Measurements from ENCODE around the gene ASXL3.

ASXL3 gene

GRCh38 chr18:33567705-33568104 lies 10.3 kb upstream of the ASXL3 start:
- Histone ChIP-seq H3K27ac (ENCODE audit: low read length) (no peak overlapping the region), H3K9ac (ENCODE audit: low read depth, low read length) (no peak overlapping the region), H3K36me3 (ENCODE audit: insufficient read depth, low read depth, low read length) (no peaks in the 10 kb centered on the region), H3K9me3 (ENCODE audit: insufficient read depth, low read depth, low read length) (peaks cover 20% of the 10 kb centered on the region), H3K4me1 (ENCODE audit: insufficient read depth, low read length) (no peaks in the 10 kb centered on the region), H3K4me3 (ENCODE audit: low read length) (no peak overlapping the region), H3K27me3 (ENCODE audit: insufficient read depth, low read length) (no peaks in the 10 kb centered on the region)

DNA sequence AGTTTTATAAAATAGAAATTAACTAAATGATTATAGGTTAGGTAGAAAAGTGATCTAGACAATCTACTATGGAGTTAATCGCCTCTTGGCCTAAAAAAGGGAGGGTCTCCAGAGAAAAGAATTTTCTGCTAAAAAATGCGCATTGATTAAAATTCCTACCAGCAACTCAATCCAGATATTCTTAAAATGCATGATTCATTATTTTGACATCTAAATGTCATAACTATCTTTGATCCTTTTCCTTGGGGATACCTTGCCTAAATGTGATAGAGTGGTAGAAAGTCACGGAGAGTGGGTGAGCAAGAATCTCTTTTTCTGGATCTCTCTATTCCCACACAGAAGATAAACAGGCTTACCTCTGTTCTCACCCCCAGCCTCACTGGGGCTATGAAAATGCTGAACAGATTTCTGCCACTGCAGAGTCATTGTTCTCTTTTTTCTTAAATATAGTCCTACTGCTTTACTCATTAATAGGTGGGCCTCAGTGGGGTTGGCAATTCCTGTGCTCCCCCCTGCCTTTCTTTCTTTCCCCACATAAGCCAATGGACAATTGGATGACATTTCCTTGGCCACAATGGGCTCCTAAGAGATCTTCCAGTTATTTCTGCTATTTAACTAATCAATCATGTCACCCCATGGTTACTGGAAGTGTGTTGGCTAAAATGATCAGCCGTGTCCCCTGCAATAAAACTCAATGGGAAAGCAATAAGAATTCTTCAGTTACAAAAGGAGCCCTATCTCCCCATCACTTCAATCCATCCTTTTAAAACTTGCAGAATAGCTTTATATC lies 5.8 kb upstream of the ASXL3 start:
- Histone ChIP-seq H3K36me3 (ENCODE audit: insufficient read depth, low read depth, low read length) (no peaks in the 10 kb centered on the region), H3K4me1 (ENCODE audit: insufficient read depth, low read length) (peaks cover 15% of the 10 kb centered on the region; the same call in 1 of the 2 replicates), H3K27ac (ENCODE audit: low read length) (no peak overlapping the region), H3K9ac (ENCODE audit: low read depth, low read length) (no peak overlapping the region), H3K9me3 (ENCODE audit: insufficient read depth, low read depth, low read length) (peaks cover 11% of the 10 kb centered on the region), H3K27me3 (ENCODE audit: insufficient read depth, low read length) (peaks cover 7% of the 10 kb centered on the region), H3K4me3 (ENCODE audit: low read length) (no peak overlapping the region)

DNA sequence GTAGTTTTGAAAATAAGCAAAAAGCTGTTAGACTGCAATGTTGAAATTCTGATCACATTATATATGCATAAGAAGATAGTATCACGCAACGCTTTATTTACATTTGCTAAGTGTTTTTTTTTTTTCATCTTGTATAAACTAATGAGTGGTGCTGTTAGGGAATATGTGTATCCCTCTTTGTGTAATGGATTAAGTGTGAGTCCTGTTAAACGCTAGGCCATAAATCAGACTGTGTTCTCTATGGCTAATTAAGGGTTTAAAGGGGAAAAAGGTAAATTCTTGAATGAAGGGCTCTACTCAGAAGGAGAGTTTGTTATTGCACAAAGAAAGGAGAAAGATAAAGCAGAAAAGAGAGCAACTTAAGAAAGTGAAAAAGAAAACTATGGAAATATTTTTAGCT lies 4.8 kb upstream of the ASXL3 start:
- Histone ChIP-seq H3K9me3 (ENCODE audit: insufficient read depth, low read depth, low read length) (peaks cover 5% of the 10 kb centered on the region; the same call in 1 of the 2 replicates), H3K9ac (ENCODE audit: low read depth, low read length) (no peak overlapping the region), H3K4me3 (ENCODE audit: low read length) (no peak overlapping the region), H3K27me3 (ENCODE audit: insufficient read depth, low read length) (peaks cover 16% of the 10 kb centered on the region), H3K4me1 (ENCODE audit: insufficient read depth, low read length) (peaks cover 15% of the 10 kb centered on the region; the same call in 1 of the 2 replicates), H3K36me3 (ENCODE audit: insufficient read depth, low read depth, low read length) (no peaks in the 10 kb centered on the region), H3K27ac (ENCODE audit: low read length) (no peak overlapping the region)

GRCh38 chr18:33575451-33575850 lies 2.6 kb upstream of the ASXL3 start:
- peaks cover 37% of the 10 kb centered on the region for H3K27me3 ChIP-seq (ENCODE audit: insufficient read depth, low read length)
- H3K4me3 ChIP-seq (ENCODE audit: low read length), result no peak overlapping the region
- H3K9me3 ChIP-seq (ENCODE audit: insufficient read depth, low read depth, low read length), result no peaks in the 10 kb centered on the region
- no peaks in the 10 kb centered on the region for H3K36me3 ChIP-seq (ENCODE audit: insufficient read depth, low read depth, low read length)
- H3K27ac ChIP-seq (ENCODE audit: low read length), result no peak overlapping the region
- peaks cover 19% of the 10 kb centered on the region; the same call in 1 of the 2 replicates for H3K4me1 ChIP-seq (ENCODE audit: insufficient read depth, low read length)
- H3K9ac ChIP-seq (ENCODE audit: low read depth, low read length), result no peak overlapping the region

DNA sequence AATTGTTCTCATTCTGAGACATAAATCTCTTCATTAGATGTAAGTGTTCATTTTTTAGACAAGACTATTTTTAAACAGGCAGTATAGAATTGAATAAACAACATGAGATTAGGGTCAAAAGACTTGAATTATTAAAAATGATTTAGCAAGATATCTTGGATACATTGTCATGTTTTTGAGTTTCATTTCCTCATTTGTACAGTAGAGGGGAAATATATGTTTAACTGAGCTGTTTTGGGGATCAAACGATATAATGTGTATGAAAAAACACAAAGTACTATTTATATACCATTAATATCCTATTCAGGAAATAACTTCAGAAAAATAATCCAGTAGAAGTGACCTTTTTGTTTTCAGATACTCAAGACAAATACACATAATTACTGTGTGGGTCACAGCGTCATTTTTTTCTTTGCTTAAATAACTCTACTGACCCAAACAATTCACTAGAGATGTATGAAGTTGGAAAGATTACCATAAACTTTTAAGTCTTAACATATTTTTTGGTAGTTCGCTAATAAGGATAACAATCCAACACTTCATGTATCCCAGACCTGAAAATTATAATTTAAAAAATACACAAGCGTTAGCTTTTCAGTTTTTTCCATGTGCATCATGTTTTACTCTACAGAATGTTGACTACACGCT lies 896 bp upstream of the ASXL3 start:
- H3K4me3 ChIP-seq (ENCODE audit: low read length), result peak overlapping the region; percentile 91
- H3K27me3 ChIP-seq (ENCODE audit: insufficient read depth, low read length), result peaks cover 48% of the 10 kb centered on the region
- H3K36me3 ChIP-seq (ENCODE audit: insufficient read depth, low read depth, low read length), result no peaks in the 10 kb centered on the region
- peak overlapping the region; percentile 51; the same call in 1 of the 2 replicates for H3K9ac ChIP-seq (ENCODE audit: low read depth, low read length)
- no peak overlapping the region for H3K27ac ChIP-seq (ENCODE audit: low read length)
- peaks cover 27% of the 10 kb centered on the region; the same call in 1 of the 2 replicates for H3K4me1 ChIP-seq (ENCODE audit: insufficient read depth, low read length)
- H3K9me3 ChIP-seq (ENCODE audit: insufficient read depth, low read depth, low read length), result no peaks in the 10 kb centered on the region

DNA sequence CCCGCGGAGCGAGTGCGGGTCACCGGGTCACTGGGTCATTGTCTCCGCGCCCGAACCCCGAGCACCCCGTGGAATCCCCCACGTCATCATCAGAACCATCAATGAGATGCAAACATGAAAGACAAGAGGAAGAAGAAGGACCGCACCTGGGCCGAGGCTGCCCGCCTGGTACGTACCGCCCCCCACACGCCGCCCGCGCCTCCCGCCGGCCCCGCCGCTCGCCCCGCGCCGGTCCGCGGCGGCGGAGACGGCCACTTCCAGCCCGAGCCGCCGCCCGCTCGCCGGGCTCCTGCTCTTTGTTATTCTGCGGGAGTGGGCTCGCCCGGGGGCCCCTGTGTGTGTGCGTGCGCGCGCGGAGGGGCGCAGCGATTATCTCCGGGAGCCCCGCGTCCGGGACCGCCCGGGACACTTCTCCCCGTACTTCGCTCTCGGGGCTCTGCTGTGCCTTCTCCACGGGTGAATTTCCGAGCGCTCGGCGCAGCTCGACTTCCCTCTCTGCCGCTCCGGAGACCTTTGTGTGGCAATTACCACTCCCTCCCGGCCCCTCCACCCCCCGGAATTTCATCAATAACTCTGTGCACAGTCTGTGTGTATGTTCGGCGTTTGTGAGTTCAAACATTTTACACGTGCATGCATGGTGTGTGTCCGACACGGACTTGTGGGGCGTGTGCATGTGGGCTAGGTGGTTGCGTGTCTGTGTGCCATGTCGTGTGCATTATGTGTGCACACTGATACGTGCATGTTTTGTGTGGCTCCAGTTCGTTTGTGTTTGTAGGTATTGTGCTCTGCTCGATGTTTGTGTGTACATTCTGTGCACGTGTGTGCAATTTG lies 714 bp downstream of the ASXL3 start:
- peaks cover 28% of the 10 kb centered on the region; the same call in 1 of the 2 replicates for H3K4me1 ChIP-seq (ENCODE audit: insufficient read depth, low read length)
- peak overlapping the region; percentile 72 for H3K4me3 ChIP-seq (ENCODE audit: low read length)
- H3K27me3 ChIP-seq (ENCODE audit: insufficient read depth, low read length), result peaks cover 48% of the 10 kb centered on the region
- no peaks in the 10 kb centered on the region for H3K9me3 ChIP-seq (ENCODE audit: insufficient read depth, low read depth, low read length)
- H3K36me3 ChIP-seq (ENCODE audit: insufficient read depth, low read depth, low read length), result no peaks in the 10 kb centered on the region
- no peak overlapping the region for H3K27ac ChIP-seq (ENCODE audit: low read length)
- peak overlapping the region; percentile 43; the same call in 1 of the 2 replicates for H3K9ac ChIP-seq (ENCODE audit: low read depth, low read length)

DNA sequence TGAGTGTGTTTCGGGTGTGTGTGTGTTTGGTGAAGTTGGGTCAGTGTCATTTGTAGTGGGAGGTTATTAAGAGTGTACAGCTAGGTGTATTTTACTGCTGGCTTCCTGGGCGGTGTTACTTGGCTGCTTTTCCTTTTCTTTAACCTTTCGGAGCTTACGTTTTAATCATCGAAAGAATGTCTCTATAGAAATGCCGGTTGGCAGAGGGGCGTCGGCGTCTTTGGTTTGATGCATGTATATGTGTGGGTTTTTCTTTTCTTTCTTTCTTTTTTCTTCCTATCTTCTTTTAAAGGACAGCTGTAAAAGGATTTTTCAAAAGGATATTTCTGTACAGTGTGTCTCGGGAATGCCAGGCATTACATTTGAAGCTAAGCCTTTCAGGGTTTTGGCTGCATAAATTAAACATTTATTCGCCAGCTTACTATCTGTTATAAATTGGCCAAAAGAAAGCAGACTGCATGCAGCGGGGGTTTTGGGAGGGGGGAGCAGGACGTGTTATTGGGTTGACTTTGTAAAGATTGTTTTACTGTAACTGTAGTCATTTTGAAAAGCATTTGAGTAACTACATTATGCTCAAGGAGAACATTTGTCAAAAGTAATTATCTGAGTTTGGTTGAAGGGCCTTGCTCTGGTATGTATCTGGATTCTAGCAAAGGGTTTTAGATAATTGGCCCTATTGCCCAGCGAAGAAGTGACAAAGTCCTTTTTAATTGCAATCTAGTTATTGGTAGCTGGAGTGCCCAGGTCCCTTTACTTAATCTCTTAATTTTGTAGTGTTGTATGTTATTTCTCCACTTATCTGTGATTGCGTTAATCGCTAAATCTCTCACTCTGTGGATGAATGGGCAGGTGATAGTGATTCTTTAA lies 1.6 kb downstream of the ASXL3 start:
- Histone ChIP-seq H3K27me3 (ENCODE audit: insufficient read depth, low read length) (peaks cover 48% of the 10 kb centered on the region), H3K4me3 (ENCODE audit: low read length) (peak overlapping the region; percentile 72), H3K9ac (ENCODE audit: low read depth, low read length) (peak overlapping the region; percentile 43; the same call in 1 of the 2 replicates)

GRCh38 chr18:33580546-33580945 lies 2.5 kb downstream of the ASXL3 start:
- Histone ChIP-seq H3K27me3 (ENCODE audit: insufficient read depth, low read length) (peaks cover 48% of the 10 kb centered on the region), H3K36me3 (ENCODE audit: insufficient read depth, low read depth, low read length) (no peaks in the 10 kb centered on the region), H3K9me3 (ENCODE audit: insufficient read depth, low read depth, low read length) (no peaks in the 10 kb centered on the region), H3K27ac (ENCODE audit: low read length) (no peak overlapping the region), H3K9ac (ENCODE audit: low read depth, low read length) (no peak overlapping the region), H3K4me1 (ENCODE audit: insufficient read depth, low read length) (peaks cover 31% of the 10 kb centered on the region; the same call in 1 of the 2 replicates), H3K4me3 (ENCODE audit: low read length) (peak overlapping the region; percentile 72; the same call in 1 of the 2 replicates)

More for the DNA sequence above, 1.6 kb downstream of the ASXL3 start:
- Histone ChIP-seq H3K9me3 (ENCODE audit: insufficient read depth, low read depth, low read length) (no peaks in the 10 kb centered on the region), H3K27ac (ENCODE audit: low read length) (no peak overlapping the region), H3K36me3 (ENCODE audit: insufficient read depth, low read depth, low read length) (no peaks in the 10 kb centered on the region), H3K4me1 (ENCODE audit: insufficient read depth, low read length) (peaks cover 28% of the 10 kb centered on the region; the same call in 1 of the 2 replicates)

- peaks cover 45% of the 10 kb centered on the region for H3K27me3 ChIP-seq (ENCODE audit: insufficient read depth, low read length)
- no peaks in the 10 kb centered on the region for H3K36me3 ChIP-seq (ENCODE audit: insufficient read depth, low read depth, low read length)
- no peak overlapping the region; the same call in 1 of the 2 replicates for H3K9ac ChIP-seq (ENCODE audit: low read depth, low read length)
- H3K27ac ChIP-seq (ENCODE audit: low read length), result no peak overlapping the region
- H3K9me3 ChIP-seq (ENCODE audit: insufficient read depth, low read depth, low read length), result no peaks in the 10 kb centered on the region
- peak overlapping the region; percentile 36 for H3K4me3 ChIP-seq (ENCODE audit: low read length)
- H3K4me1 ChIP-seq (ENCODE audit: insufficient read depth, low read length), result peaks cover 23% of the 10 kb centered on the region; the same call in 1 of the 2 replicates
These were observed 3.8 kb downstream of the ASXL3 start for GRCh38 chr18:33581856-33582255.

GRCh38 chr18:33583901-33584300 lies 5.9 kb downstream of the ASXL3 start:
- H3K9ac ChIP-seq (ENCODE audit: low read depth, low read length), result no peak overlapping the region
- peaks cover 27% of the 10 kb centered on the region for H3K27me3 ChIP-seq (ENCODE audit: insufficient read depth, low read length)
- no peaks in the 10 kb centered on the region for H3K36me3 ChIP-seq (ENCODE audit: insufficient read depth, low read depth, low read length)
- H3K27ac ChIP-seq (ENCODE audit: low read length), result no peak overlapping the region
- H3K4me3 ChIP-seq (ENCODE audit: low read length), result no peak overlapping the region
- H3K4me1 ChIP-seq (ENCODE audit: insufficient read depth, low read length), result peaks cover 23% of the 10 kb centered on the region; the same call in 1 of the 2 replicates
- H3K9me3 ChIP-seq (ENCODE audit: insufficient read depth, low read depth, low read length), result peaks cover 10% of the 10 kb centered on the region; the same call in 1 of the 2 replicates

Data from iPS-20b (cell line).